ENCODE measurements around the gene SEMG2. TPM values are rescaled to one million over a fixed set of nuclear protein-coding genes. Genes with fewer than 3 reads are reported as not detected.

The SEMG2 gene
- total RNA-seq, 4 donors from 2014 or later: not detected

GRCh38 chr20:45253261-45253660 is 32.1 kb downstream of the SEMG2 start:
- 93 to 100% methylated on average over 1 to 4 of the region's 4 CpGs for WGBS, 2 donors (ENCODE audit: low coverage in 1 of 2)
- no peak for DNase-seq
- intact Hi-C loops (cut with DNase I; ENCODE audit: low total_unique reads): no loop called here

GRCh38 chr20:45254383-45255262 is 33.5 kb downstream of the SEMG2 start, which contains the start of gene SLPI:
Gene SLPI, minus strand, starts transcription at chr20:45254564. Its CDS starts 21 bp downstream, at chr20:45254543.
- 25 to 49% methylated on average over 3 to 7 of the region's 7 CpGs for WGBS, 2 donors (ENCODE audit: low coverage in 1 of 2)
- intact Hi-C loops (cut with DNase I; ENCODE audit: low total_unique reads) (no loop called here), in situ Hi-C loops (cut with MboI; ENCODE audit: low pct_ligation_motif_present in 1 of 4, low pct_unique_long_range_greater_than_20kb in 1 of 4, low sequenced_read_pairs in 3 of 4) (no loop called here)
- TF ChIP-seq EP300 (IDR thresholded peaks at IDR 0.05; ENCODE audit: low read depth): no peak
- peak; percentile 66 for TF ChIP-seq POLR2A (IDR thresholded peaks at IDR 0.05)
- TF ChIP-seq POLR2AphosphoS5 (IDR thresholded peaks at IDR 0.05): peak in 2 of 3 donors; percentile 67 to 75
- no peak for TF ChIP-seq CTCF (IDR thresholded peaks at IDR 0.05)
- Histone ChIP-seq H3K4me1 (peaks cover 5 to 18% (median 14%) of the 10 kb centered on the region in 4 donors), H3K9me3 (no peaks in the 10 kb centered on the region), H3K36me3 (no peaks in the 10 kb centered on the region), H3K27me3 (peaks cover 5% of the 10 kb centered on the region), H3K27ac (peak within 1 kb of the TSS; percentile 39 to 70 (median 62)), H3K4me3 (no peak within 1 kb of the TSS)
- peak; percentile 72 for DNase-seq

More at GRCh38 chr20:45253261-45253660, 32.1 kb downstream of the SEMG2 start:
- in situ Hi-C loops (cut with MboI; ENCODE audit: low pct_ligation_motif_present in 1 of 4, low pct_unique_long_range_greater_than_20kb in 1 of 4, low sequenced_read_pairs in 3 of 4): no loop called here
- Histone ChIP-seq H3K27me3 (peaks cover 5% of the 10 kb centered on the region), H3K4me3 (no peak overlapping the region), H3K9me3 (no peaks in the 10 kb centered on the region), H3K4me1 (peaks cover 5 to 18% (median 14%) of the 10 kb centered on the region in 4 donors), H3K36me3 (no peaks in the 10 kb centered on the region), H3K27ac (no peak overlapping the region)
- no peak for TF ChIP-seq CTCF (IDR thresholded peaks at IDR 0.05)

GRCh38 chr20:45257161-45257560 is 36.0 kb downstream of the SEMG2 start:
- intact Hi-C loops (cut with DNase I; ENCODE audit: low total_unique reads) (no loop called here), in situ Hi-C loops (cut with MboI; ENCODE audit: low pct_ligation_motif_present in 1 of 4, low pct_unique_long_range_greater_than_20kb in 1 of 4, low sequenced_read_pairs in 3 of 4) (no loop called here)
- H3K27me3 ChIP-seq: peaks cover 5% of the 10 kb centered on the region
- no peaks in the 10 kb centered on the region for H3K9me3 ChIP-seq
- no peak for TF ChIP-seq CTCF (IDR thresholded peaks at IDR 0.05)
- no peak for TF ChIP-seq POLR2A (IDR thresholded peaks at IDR 0.05)
- no peak for TF ChIP-seq EP300 (IDR thresholded peaks at IDR 0.05; ENCODE audit: low read depth)
- TF ChIP-seq POLR2AphosphoS5 (IDR thresholded peaks at IDR 0.05): no peak
- 64 to 93% methylated on average over 3 of the region's 3 CpGs for WGBS, 2 donors (ENCODE audit: low coverage in 1 of 2)
- H3K36me3 ChIP-seq: no peaks in the 10 kb centered on the region
- no peak for DNase-seq
- no peak overlapping the region for H3K27ac ChIP-seq
- no peak overlapping the region for H3K4me3 ChIP-seq
- H3K4me1 ChIP-seq: peaks cover 5 to 18% (median 14%) of the 10 kb centered on the region in 4 donors

- H3K27me3 ChIP-seq: peaks cover 5% of the 10 kb centered on the region
- H3K4me1 ChIP-seq: peaks cover 5 to 18% (median 14%) of the 10 kb centered on the region in 4 donors
- no peak overlapping the region for H3K27ac ChIP-seq
- WGBS, 2 donors (ENCODE audit: low coverage in 1 of 2): 78 to 91% methylated on average over 4 to 7 of the region's 7 CpGs
- in situ Hi-C loops (cut with MboI; ENCODE audit: low pct_ligation_motif_present in 1 of 4, low pct_unique_long_range_greater_than_20kb in 1 of 4, low sequenced_read_pairs in 3 of 4) (no loop called here), intact Hi-C loops (cut with DNase I; ENCODE audit: low total_unique reads) (no loop called here)
- H3K9me3 ChIP-seq: no peaks in the 10 kb centered on the region
- DNase-seq: no peak
- no peak overlapping the region for H3K4me3 ChIP-seq
- TF ChIP-seq POLR2AphosphoS5 (IDR thresholded peaks at IDR 0.05) (no peak), POLR2A (IDR thresholded peaks at IDR 0.05) (no peak), EP300 (IDR thresholded peaks at IDR 0.05; ENCODE audit: low read depth) (no peak), CTCF (IDR thresholded peaks at IDR 0.05) (no peak)
- no peaks in the 10 kb centered on the region for H3K36me3 ChIP-seq
These were observed 36.5 kb downstream of the SEMG2 start for GRCh38 chr20:45257711-45258110.
